HG02571 (cell line): ENCODE measurements around the gene MAST2.
"Not testable (repeated sequence)": the region's sequence is repeated elsewhere in the genome, so short reads cannot be mapped to it uniquely, and the experiment has no call there.

Experiments used
- ATAC-seq: cut with Tn5 transposase; IDR thresholded peaks from one replicate; pipeline ENCODE4 v1.9.1; 2021; ENCODE audit warnings: mild to moderate bottlenecking, moderate library complexity; ENCODE audit not compliant: unreplicated experiment

Gene MAST2

DNA sequence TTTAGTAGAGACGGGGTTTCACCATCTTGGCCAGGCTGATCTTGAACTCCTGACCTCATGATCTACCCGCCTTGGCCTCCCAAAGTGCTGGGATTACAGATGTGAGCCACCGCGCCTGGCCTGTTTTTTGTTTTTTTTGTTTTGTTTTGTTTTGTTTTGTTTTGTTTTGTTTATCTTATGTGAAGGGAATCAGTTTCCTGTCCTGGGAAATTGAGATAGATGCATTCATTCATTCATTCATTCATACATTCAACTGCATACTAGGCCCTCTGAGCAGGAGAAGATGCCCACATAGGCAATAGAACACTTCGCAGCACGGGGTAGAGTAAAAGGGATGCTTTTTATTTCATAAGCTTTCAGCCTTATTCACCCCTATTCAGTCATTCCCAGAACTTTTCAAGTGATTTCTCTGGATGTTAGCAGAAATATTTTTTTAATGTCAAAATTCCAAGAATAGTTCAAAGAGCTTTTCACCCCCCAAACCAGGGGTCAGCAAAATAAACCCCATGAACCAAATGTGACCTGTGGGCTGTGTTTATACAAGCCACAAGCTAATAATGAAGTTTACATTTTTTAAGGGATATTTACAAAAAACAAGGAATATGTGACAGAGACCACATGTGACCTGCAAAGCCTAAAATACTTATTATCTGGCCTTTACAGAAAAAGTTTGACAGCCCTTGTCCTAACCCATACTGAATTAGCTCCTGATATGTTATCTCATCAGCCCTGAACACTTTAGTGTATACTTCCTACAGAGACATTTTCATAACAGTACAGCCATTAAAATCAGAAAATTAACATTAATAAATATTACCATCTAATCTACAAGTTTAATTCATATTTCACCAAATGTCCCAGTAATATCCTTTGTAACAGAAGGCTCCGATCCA is 127.1 kb downstream of the MAST2 start:
- no peak for ATAC-seq

DNA sequence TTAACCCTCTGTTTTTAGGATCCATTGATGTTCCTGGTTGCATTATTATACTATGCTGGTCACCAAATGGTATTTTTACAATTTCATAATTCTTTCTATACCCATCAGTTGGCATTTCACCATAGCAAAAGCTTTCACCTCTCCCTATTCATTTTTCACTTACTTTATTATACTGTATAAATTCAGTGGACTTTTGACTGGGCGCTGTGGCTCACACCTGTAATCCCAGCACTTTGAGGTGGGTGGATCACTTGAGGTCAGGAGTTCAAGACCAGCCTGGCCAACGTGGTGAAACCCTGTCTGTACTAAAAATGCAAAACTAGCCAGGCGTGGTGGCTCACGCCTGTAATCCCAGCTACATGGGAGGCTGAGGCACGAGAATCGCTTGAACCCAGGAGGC is 128.8 kb downstream of the MAST2 start:
- ATAC-seq = not testable (repeated sequence)

DNA sequence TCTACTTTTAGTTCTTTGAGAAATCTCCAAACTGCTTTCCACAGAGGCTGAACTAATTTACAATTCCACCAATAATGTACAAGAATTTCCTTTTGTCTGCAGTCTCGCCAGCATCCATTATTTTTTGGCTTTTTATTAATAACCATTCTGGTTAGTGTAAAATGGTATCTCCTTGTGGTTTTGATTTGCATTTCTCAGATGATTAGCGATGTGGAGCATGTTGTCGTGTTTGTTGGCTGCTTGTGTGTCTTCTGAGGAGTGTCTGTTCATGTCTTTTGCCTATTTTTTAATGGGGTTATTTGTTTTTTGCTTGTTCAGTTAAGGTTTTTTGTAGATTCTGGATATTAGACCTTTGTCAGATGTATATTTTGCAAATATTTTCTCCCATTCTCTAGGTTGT is 131.5 kb downstream of the MAST2 start:
- no peak for ATAC-seq

DNA sequence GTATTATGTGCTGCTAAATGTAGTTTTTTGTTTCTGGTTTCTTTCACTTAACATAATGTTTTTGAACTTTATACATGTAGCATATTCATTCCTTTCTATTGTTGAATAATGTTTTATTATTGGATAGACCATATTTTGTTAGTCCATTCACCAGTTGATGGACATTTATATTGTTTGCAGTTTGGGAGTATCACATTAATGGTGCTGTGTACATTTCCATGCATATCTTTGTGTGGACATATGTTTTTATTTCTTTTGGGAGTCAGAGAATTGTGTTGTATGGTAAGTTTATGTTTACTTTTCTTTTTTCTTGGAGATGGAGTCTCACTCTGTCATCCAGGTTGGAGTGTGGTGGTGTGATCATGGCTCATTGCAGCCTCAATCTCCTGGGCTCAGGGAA is 134.6 kb downstream of the MAST2 start:
- ATAC-seq = no peak

DNA sequence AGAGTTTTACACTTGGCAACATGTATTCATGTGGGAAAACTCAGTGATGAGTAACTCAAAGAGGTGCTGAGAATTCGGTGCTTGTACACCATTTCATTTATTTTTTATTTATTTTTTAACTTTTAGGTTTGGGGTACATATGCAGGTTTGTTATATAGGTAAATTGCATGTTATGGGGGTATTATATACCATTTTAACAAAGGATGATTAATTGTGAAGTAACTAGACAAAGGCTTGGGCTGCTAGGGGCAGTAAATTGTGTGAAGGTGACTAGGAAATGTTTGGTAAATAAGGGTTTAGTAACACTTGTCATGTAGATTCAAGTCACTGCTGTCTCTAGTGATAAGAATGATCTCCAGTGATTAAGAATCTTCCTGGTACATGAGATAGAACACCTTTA is 139.0 kb downstream of the MAST2 start:
- ATAC-seq = no peak

DNA sequence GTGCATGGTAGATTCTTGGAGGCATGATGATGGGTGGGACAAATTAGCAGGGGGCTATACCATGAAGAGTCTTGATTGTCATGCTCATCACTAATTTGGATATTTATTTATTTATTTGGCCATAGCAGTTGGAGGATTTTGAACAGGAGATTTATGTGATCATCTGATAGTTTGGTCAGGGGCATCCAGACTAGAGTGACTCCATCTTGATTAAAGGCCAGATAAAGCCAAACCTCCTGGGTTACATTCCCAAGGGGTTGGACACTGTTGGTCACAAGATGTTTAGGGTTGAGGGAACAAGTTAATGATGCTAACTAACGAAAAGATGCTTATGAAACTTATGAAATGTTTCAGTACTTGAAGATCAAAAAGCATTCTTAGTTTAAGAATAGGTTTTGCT is 139.8 kb downstream of the MAST2 start:
- no peak for ATAC-seq

DNA sequence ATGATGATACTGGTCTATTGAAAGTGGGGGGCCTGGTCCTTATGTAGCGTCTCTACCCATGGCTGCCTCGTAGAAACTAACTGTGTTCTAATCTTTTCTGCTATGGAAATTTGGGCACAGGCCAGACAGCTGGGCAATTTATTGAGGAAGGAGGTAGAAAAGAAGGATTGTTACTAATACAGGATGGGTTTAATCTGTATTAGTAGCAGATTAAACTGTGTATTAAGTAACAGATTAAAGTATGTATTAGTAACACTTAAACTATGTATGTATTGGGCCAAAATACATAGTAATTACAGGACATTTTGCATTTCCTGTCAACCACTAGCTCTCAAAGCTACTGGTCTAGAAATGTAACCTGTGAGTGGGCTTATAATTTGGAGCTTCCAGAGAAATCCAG is 142.0 kb downstream of the MAST2 start:
- no peak for ATAC-seq

DNA sequence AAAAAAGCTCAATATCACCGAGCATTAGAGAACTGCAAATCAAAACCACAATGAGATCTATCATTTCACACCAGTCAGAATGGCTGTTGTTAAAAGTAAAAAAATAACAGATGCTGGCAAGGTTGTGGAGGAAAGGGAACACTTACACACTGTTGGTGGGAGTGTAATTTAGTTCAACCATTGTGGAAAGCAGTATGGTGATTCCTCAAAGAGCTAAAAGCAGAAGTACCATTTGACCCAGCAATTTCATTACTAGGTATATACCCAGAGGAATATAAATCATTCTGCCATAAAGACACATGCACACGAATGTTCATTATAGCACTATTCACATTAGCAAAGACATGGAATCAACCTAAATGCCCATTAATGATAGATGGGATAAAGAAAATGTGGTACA is 146.1 kb downstream of the MAST2 start:
- ATAC-seq = not testable (repeated sequence)

DNA sequence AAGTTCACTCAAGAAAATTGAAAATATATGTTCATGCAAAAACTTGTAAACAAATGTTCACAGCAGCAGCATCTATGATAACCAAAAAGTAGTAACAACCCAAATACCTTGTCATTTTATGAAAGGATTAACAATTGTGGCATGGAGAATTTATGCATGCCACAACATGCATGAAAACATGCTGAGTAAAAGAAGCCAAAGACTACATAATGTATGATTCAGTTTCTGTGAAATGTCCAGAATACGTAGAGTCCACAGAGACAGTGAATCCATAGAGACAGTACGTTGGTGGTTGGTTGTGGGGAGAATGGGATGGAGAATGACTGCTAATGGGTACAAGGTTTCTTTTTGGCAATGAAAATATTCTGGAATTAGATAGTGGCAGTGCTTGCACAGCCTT is 148.7 kb downstream of the MAST2 start:
- ATAC-seq = no peak

DNA sequence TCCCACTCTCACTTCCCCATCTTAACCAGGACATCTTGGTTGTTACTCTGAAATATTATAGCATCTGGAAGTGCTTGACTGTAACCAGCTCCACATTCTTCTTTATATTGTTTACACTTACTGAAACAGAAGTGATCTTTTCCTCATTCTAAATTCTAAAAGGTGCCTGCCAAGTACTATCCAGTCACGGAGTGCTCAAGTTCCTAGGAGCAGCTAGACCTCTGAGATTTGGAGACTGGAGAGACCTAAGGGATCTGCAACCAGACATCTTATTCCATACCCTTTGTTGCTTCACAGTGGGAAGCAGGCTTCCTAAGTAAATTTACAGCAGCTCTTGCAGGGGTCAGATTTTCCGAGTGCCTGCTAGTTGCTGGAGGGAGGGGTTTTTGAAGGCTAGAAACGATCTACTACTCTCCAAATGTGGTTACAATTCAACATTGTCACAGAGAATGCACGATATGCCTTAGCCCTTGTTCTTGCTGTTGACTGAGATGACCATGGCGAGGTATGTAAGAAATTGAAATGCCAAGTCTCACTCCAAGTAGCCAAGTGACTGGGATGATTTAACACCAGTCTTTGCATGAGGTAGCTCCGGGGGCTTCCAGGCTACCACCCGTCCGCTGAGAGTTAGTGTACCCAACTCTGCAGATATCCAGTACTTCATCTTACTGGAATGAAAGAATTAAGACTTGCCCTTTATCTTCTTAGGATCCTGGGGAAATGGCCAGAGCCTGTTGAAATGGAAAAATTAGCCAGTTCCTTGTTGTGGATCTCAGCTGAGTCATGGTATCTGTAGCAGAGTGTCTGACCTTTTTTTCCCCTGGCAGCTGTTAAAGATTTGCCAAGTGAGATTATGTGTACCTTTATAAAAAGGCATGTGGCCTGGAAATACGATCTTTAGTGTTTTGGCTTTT is 150.8 kb downstream of the MAST2 start:
- ATAC-seq = no peak

DNA sequence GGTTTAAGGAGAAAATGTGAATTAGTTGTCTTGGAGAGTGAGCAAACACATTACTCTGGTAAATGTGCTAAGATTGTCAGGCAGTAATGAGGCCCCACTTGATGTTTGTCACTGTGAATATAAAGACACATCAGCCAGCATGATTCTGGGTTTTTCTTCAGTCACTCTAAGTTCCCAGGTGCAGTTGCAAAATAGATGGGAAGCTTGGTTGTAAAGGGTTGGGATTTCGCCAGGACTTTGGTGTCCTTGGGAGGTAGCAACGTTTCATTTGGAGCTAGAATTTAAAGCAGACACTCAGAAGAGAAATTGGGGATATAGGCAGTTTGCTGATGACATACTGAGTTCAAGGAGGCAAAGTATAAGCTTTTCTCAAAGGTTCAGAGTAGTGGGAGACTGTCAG is 154.3 kb downstream of the MAST2 start:
- no peak for ATAC-seq

DNA sequence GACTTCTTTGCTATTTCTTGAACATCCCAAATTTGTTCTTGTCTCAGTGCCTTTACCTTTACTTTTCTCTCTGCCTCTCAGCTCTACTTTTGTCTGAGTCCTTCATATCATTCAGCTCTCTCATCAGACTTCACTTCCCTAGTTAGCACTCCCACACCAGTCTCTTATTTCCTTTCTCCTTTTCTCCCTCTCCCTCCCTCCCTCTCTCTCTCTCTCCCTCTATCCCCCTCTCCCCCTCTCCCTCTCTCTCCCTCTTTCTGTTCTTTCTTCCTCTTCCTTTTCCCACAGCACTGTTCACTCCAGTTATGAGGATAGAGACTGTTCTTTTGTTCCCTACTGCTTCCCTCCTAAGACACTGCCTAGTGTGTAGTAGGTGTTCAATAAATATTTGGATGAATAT is 154.9 kb downstream of the MAST2 start:
- no peak for ATAC-seq

DNA sequence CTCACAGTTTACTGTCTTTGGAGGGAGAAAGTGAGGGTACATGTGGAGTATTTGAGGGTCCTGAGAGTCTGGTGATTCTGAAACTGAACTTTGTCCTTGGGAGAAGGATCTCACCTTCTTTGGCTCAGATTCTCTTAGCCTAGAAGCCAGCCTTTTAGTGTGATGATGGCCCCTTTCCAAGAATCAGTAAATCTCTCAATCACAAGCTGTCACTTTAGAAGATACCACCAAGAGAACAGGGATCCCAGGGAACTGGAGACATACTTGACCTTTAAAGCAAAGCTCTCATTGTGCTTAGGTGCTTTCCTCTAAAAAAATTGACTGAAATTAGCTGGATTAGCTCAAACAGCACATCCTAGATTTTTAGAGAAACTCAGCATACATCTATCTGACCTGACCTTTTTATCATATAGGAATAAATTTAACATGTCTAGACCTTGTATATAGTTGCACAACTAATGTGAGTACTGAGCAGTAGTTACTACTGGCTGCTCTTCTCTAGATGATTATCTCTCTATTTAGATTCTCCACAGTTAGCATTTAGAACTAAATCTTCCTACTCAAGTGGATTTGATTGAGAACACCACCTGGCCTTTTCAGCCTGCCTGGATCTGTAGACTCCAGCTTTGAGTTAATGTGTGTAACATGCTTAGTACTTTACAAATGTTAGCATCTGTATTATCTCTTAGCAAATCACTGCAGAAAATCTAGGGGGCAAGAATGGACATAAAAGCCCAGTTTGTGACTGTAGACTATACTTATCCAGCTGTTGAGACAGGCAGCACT is 157.7 kb downstream of the MAST2 start:
- ATAC-seq = no peak

DNA sequence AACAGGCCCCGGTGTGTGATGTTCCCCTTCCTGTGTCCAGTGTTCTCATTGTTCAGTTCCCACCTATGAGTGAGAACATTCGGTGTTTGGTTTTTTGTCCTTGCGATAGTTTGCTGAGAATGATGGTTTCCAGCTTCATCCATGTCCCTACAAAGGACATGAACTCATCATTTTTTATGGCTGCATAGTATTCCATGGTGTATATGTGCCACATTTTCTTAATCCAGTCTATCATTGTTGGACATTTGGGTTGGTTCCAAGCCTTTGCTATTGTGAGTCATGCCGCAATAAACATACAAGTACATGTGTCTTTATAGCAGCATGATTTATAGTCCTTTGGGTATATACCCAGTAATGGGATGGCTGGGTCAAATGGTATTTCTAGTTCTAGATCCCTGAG is 158.5 kb downstream of the MAST2 start:
- ATAC-seq = not testable (repeated sequence)

DNA sequence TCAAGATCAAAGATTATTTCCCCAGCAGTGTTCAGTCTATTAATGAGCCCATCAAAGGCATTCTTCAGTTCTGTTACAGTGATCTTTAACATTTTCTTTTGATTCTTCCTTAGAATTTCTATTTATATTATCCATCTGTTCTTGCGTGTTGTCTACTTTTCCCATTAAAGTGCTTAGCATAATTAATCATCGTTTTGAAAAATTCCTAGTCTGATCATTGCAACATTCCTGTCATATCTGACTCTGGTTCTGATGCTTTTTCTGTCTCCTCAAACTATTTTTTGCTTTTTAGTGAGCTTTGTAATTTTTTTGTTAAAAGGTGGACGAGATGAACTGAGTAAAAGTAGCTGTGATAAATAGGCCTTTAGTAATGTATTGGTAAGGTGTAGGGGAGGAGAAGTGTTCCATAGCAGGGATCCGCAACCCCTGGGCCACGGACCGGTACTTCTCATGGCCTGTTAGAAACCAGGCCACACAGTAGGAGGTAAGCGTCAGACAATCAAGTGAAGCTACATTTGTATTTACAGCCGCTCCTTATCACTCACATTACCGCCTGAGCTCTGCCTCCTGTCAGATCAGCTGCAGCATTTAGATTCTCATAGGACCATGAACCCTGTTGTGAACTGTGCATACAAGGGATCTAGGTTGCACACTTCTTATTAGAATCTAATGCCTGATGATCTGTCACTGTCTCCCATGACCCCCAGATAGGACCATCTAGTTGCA is 165.7 kb downstream of the MAST2 start:
- no peak for ATAC-seq

DNA sequence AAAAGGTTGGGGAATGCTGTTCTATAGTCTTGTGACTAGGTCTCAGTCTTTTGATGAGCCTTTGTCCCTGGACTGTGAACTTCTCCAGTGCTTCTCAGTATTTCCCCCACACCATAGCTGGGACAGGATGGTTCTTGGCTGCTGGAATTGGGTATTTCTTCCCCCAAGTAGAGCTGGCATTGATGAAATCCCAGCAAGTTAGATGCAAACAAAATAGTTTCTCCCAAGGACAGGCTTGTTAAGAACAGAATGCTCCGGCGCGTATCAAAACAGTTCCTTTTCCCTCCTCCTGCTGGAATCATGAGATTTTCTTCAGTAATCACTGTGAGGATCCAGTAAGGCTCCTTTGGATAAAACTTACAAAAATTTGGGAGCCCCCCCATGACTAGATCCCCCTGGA is 166.5 kb downstream of the MAST2 start:
- no peak for ATAC-seq

DNA sequence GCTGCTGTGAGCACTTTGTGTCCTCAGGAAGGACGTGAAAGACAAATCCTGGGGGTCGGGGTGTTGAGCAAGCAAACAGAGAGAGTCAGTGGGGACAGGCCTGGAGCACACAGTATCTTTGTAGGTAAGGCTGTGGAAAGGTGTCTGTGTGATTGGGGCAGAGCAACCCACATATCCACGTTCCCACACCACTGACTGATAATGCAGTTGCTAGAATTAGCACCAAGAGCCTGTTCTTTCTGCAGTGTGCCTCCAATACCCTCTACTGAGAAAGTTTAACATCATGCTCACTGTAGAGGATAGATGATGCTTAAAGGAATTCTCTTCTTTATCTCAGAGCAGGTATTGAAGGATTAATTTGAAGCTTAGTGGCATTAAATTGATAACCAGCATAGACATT is 167.9 kb downstream of the MAST2 start:
- ATAC-seq = no peak

DNA sequence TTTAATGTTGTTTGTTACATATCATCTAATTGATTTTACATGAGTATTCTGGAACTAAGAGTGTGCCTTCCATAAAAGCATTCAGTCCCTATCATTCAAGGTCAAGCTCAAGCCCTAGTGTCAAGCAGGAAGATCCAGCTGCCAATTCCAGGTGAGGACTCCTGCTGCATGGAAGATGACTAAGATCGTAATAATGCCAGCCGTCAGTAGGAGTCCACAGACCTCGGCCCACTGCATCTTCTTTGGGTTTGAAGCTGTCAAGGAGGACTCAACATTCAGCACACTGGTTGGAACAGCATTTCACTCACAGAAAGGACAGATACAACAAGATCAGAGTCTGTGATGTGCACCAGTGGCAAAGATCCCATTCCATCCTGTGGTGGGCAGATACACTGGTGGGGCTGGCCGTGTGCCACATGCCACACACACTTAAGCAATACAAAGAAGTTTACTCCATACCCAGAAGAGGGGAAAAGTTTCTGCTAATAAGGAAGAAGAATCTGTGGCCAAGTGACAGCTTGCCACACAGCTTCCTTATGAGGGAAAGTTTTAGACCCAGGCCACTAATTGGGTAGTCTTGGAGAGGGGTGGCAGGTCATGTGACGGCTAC is 168.6 kb downstream of the MAST2 start:
- ATAC-seq = no peak

DNA sequence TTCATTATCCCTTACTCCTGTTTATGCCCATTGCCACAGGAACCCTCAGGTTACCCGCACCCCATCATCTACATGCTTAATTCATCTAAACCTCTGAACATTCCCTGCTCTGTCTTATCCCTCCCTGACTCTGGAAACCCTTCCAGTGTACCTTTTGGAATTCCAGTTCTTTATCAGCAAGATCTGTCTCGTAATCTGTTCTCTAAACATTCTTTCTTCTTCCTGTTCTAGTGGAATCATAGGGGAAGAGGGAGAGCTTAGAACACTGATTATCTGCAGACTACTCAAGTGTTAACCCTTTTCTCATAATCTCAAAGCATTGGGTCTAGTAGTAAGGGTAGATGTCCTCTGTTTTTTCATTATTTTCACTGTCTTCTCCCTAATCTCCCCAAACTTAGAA is 169.2 kb downstream of the MAST2 start:
- no peak for ATAC-seq

DNA sequence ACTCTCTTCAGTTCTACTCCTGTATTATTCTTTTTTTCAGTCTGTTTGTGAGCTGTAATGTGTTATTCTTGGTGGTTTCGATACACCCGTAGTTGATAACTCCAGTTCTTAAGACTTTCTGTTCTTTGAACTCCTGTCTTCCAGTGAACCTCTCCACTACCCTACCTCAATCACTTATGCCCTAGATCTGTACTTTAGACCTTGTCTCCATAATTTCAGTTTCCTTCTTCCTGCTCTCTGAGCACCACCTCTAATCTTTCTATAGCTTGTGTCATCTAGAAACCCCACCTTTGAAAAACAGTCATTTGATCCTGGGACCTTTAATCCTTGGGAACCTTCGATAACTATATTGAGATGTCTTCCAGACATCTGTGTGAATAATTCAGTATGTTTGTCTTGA is 169.7 kb downstream of the MAST2 start:
- no peak for ATAC-seq
